ENCODE measurements around the gene MOB1B.

The MOB1B gene

GRCh38 chr4:70956549-70957210, 54.5 kb downstream of the MOB1B start:
- H3K36me3 ChIP-seq (ENCODE audit: insufficient read depth, low read length), result no peaks in the 10 kb centered on the region
- H3K4me1 ChIP-seq (ENCODE audit: insufficient read depth, low read length), result peaks cover 5% of the 10 kb centered on the region
- no peaks in the 10 kb centered on the region for H3K9me3 ChIP-seq (ENCODE audit: control insufficient read depth, insufficient read depth, low read length)
- no peak overlapping the region for H3K9ac ChIP-seq (ENCODE audit: low read depth, low read length)

DNA sequence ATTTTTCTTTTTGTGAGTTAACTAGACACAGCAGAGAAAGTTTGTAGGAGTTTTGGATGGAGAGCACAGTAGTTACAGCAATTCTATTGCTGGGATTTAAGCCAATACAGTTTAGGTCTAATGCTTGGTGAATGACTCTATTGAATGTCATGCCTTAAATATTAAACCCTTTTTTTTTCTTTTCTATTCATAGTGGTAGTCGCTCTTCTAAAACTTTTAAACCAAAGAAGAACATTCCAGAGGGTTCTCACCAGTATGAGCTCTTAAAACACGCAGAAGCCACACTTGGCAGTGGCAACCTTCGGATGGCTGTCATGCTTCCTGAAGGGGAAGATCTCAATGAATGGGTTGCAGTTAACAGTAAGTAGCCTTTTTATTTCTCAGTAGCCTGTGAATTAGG, 56.5 kb downstream of the MOB1B start:
- Histone ChIP-seq H3K4me1 (ENCODE audit: insufficient read depth, low read length) (peaks cover 5% of the 10 kb centered on the region), H3K9ac (ENCODE audit: low read depth, low read length) (no peak overlapping the region), H3K36me3 (ENCODE audit: insufficient read depth, low read length) (no peaks in the 10 kb centered on the region), H3K9me3 (ENCODE audit: control insufficient read depth, insufficient read depth, low read length) (no peaks in the 10 kb centered on the region)

DNA sequence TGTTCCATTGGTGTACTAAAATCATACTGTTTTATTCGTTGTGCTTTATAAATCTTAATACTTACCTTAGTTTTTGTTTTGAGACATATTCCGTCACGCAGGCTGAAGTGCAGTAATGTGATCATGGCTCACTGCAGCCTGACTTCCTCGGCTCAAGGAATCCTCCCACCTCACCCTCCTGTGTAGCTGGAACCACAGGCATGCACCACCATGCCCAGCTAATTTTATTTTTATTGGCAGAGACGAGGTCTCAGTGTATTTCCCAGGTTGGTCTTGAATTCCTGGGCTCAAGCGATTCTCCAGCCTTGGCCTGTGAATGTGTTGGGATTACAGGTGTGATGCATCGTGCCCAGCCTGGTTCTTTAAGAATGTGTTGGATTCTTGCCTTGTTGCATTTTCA, 66.9 kb downstream of the MOB1B start:
- Histone ChIP-seq H3K36me3 (ENCODE audit: insufficient read depth, low read length) (no peaks in the 10 kb centered on the region), H3K9me3 (ENCODE audit: control insufficient read depth, insufficient read depth, low read length) (no peaks in the 10 kb centered on the region), H3K9ac (ENCODE audit: low read depth, low read length) (no peak overlapping the region), H3K4me1 (ENCODE audit: insufficient read depth, low read length) (no peaks in the 10 kb centered on the region)

- H3K9me3 ChIP-seq (ENCODE audit: control insufficient read depth, insufficient read depth, low read length), result no peaks in the 10 kb centered on the region
- H3K9ac ChIP-seq (ENCODE audit: low read depth, low read length), result no peak overlapping the region
- no peaks in the 10 kb centered on the region; the same call in 1 of the 2 replicates for H3K4me1 ChIP-seq (ENCODE audit: insufficient read depth, low read length)
- H3K36me3 ChIP-seq (ENCODE audit: insufficient read depth, low read length), result no peaks in the 10 kb centered on the region
Observed at GRCh38 chr4:70976252-70976651, 74.1 kb downstream of the MOB1B start.

- Histone ChIP-seq H3K9me3 (ENCODE audit: control insufficient read depth, insufficient read depth, low read length) (no peaks in the 10 kb centered on the region), H3K9ac (ENCODE audit: low read depth, low read length) (no peak overlapping the region), H3K36me3 (ENCODE audit: insufficient read depth, low read length) (no peaks in the 10 kb centered on the region; the same call in 1 of the 2 replicates), H3K4me1 (ENCODE audit: insufficient read depth, low read length) (no peaks in the 10 kb centered on the region; the same call in 1 of the 2 replicates)
Observed at GRCh38 chr4:70979445-70980008, 77.4 kb downstream of the MOB1B start.

- no peaks in the 10 kb centered on the region; the same call in 1 of the 2 replicates for H3K36me3 ChIP-seq (ENCODE audit: insufficient read depth, low read length)
Observed at GRCh38 chr4:70980196-70980595, 78.0 kb downstream of the MOB1B start.

DNA sequence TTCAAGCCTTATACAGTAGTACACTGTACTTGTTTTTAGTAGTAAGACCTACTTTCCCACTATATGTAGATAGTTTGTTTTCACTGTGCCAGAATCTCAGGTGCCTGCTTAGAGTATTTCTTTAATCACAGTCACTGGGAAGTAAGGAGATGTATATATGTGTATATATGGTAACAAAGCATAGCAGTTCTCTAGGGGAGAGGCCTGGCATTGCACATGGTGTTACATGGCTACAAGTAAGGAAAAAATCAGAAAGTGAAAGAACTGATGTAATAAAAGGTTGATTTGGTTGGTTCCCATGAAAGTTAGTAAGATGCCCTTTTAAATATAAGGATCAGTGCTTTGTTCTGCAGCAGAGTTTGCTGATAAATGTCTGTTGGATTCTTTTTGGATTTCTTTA, 81.9 kb downstream of the MOB1B start:
- no peaks in the 10 kb centered on the region for H3K9me3 ChIP-seq (ENCODE audit: control insufficient read depth, insufficient read depth, low read length)
- no peak overlapping the region for H3K9ac ChIP-seq (ENCODE audit: low read depth, low read length)
- H3K4me1 ChIP-seq (ENCODE audit: insufficient read depth, low read length), result no peaks in the 10 kb centered on the region; the same call in 1 of the 2 replicates
- no peaks in the 10 kb centered on the region; the same call in 1 of the 2 replicates for H3K36me3 ChIP-seq (ENCODE audit: insufficient read depth, low read length)

More at GRCh38 chr4:70980196-70980595, 78.0 kb downstream of the MOB1B start:
- Histone ChIP-seq H3K9me3 (ENCODE audit: control insufficient read depth, insufficient read depth, low read length) (no peaks in the 10 kb centered on the region), H3K4me1 (ENCODE audit: insufficient read depth, low read length) (no peaks in the 10 kb centered on the region; the same call in 1 of the 2 replicates), H3K9ac (ENCODE audit: low read depth, low read length) (no peak overlapping the region)

- no peaks in the 10 kb centered on the region for H3K9me3 ChIP-seq (ENCODE audit: control insufficient read depth, insufficient read depth, low read length)
- H3K36me3 ChIP-seq (ENCODE audit: insufficient read depth, low read length), result no peaks in the 10 kb centered on the region; the same call in 1 of the 2 replicates
- H3K4me1 ChIP-seq (ENCODE audit: insufficient read depth, low read length), result no peaks in the 10 kb centered on the region
- H3K9ac ChIP-seq (ENCODE audit: low read depth, low read length), result no peak overlapping the region
Observed at GRCh38 chr4:70984589-70984988, 82.4 kb downstream of the MOB1B start.

DNA sequence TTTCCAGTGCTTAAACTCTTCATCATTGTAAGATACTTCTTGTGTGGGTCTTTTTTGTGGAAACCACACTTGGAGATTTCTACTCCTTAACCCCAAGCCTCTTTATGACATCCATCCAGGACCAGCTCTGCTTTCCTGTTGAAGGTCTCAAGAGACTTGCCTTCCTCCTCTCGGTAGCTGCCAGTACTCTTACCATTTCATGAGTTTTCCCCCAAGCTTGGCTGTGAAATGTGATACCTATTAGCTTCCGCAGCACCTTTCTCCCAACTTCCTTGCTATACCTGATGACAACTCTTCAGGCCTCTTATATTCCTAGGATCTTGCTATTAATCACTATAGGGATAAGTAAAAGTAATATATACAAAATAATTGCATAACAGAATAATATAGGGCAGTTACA, 89.4 kb downstream of the MOB1B start:
- no peaks in the 10 kb centered on the region for H3K9me3 ChIP-seq (ENCODE audit: control insufficient read depth, insufficient read depth, low read length)
- no peak overlapping the region for H3K9ac ChIP-seq (ENCODE audit: low read depth, low read length)
- H3K4me1 ChIP-seq (ENCODE audit: insufficient read depth, low read length), result peaks cover 6% of the 10 kb centered on the region; the same call in 1 of the 2 replicates
- no peaks in the 10 kb centered on the region for H3K36me3 ChIP-seq (ENCODE audit: insufficient read depth, low read length)

DNA sequence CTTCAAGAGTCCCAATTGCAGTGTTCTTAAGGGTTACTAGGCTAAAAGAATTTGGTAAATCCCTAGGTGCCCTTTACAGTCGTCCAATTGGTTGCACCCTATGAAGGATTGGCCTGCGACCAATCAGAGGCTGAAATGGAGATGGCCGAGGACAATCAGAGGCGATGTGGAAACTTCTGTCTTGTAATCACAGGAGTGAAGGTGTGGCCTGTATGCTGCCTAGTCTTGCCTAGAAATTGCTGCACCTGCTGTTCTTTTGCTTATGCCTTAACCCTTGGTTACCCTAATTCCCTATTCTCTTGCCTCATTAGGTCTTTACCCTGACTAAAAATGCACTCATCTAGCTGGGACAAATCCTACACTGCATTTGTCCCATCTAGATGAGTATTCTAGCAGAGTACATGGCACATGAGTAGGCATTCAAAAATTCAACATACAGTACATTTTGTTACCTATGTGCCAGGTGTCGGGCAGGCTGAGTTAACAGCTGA, 90.3 kb downstream of the MOB1B start:
- H3K9me3 ChIP-seq (ENCODE audit: control insufficient read depth, insufficient read depth, low read length), result no peaks in the 10 kb centered on the region
- H3K4me1 ChIP-seq (ENCODE audit: insufficient read depth, low read length), result peaks cover 6% of the 10 kb centered on the region; the same call in 1 of the 2 replicates
- no peaks in the 10 kb centered on the region for H3K36me3 ChIP-seq (ENCODE audit: insufficient read depth, low read length)
- peak overlapping the region; percentile 93; the same call in 1 of the 2 replicates for H3K9ac ChIP-seq (ENCODE audit: low read depth, low read length)

DNA sequence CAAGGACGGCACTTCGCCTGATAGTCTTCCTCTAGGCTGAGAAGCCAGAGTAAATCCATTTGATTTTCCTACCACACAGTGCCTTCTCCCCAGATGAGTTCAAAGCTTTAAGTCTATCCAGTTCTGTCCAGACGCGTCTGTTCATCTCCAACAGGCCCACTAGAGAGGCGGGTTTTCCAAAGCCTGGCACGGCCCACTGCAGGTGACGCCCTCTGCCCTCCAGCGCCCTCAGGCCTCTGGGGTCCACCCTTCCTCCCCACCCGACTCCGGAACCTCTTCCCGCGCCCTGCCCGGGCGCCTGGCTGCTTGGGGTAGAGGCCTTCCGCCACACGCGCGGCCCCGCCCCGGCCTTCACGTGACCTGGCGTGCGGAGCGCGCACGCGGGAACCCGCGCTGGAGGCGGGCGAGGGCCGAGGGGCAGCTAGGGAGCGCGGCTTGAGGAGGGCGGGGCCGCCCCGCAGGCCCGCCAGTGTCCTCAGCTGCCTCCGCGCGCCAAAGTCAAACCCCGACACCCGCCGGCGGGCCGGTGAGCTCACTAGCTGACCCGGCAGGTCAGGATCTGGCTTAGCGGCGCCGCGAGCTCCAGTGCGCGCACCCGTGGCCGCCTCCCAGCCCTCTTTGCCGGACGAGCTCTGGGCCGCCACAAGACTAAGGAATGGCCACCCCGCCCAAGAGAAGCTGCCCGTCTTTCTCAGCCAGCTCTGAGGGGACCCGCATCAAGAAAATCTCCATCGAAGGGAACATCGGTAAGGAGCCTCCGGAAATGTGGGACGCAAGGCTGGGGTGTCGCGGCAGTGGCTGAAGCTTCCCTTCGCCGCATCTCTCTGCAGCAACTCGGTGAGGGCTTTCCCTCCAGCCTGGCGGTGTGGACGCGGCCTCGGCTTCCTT, 91.3 kb downstream of the MOB1B start, which contains the start of gene DCK:
Gene DCK (plus strand): TSS at position 469 of the 888 bp plus-strand sequence. CDS start 187 bp downstream, at position 656.
- H3K36me3 ChIP-seq (ENCODE audit: insufficient read depth, low read length), result peaks cover 1% of the 10 kb centered on the region; the same call in 1 of the 2 replicates
- peak within 1 kb of the TSS; percentile 93 for H3K9ac ChIP-seq (ENCODE audit: low read depth, low read length)
- peaks cover 6% of the 10 kb centered on the region; the same call in 1 of the 2 replicates for H3K4me1 ChIP-seq (ENCODE audit: insufficient read depth, low read length)
- no peaks in the 10 kb centered on the region for H3K9me3 ChIP-seq (ENCODE audit: control insufficient read depth, insufficient read depth, low read length)

- Histone ChIP-seq H3K9ac (ENCODE audit: low read depth, low read length) (peak overlapping the region; percentile 93), H3K9me3 (ENCODE audit: control insufficient read depth, insufficient read depth, low read length) (no peaks in the 10 kb centered on the region), H3K36me3 (ENCODE audit: insufficient read depth, low read length) (peaks cover 4% of the 10 kb centered on the region; the same call in 1 of the 2 replicates), H3K4me1 (ENCODE audit: insufficient read depth, low read length) (peaks cover 6% of the 10 kb centered on the region; the same call in 1 of the 2 replicates)
Observed at GRCh38 chr4:70994069-70994366, 91.8 kb downstream of the MOB1B start.

DNA sequence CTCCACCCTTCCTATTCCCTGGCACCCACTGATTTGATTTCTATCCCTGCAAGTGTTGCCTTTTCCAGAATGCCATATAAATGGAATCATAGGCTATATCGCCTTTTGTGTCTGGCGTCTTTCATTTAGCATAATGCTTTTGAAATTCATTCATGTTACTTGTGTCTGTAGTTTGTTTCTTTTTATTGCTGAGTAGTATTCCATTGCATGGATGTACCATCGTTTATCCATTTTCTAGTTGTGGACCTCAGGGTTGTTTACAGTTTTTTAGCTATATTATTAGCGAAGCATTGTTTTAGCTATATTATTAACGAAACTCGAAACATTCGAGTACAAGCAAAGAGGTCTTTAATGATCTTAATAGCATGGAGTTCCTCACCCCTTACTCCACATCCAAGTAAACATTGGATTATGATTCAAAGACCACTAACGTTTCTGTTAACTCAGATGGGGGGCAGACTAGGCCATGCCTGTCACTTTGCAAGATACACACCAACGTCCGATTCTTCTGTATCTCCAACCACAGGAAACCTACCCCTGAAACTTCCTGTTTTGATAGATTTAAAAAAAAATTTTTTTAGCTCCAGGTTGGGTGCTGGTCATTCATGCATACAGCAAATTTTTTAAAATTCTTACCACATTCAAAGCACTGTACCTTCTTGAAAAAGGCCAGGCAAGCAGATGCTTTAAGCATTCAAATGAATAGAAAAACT, 92.4 kb downstream of the MOB1B start:
- Histone ChIP-seq H3K36me3 (ENCODE audit: insufficient read depth, low read length) (peaks cover 4% of the 10 kb centered on the region; the same call in 1 of the 2 replicates), H3K9me3 (ENCODE audit: control insufficient read depth, insufficient read depth, low read length) (no peaks in the 10 kb centered on the region), H3K4me1 (ENCODE audit: insufficient read depth, low read length) (peaks cover 6% of the 10 kb centered on the region; the same call in 1 of the 2 replicates), H3K9ac (ENCODE audit: low read depth, low read length) (peak overlapping the region; percentile 93)

- H3K36me3 ChIP-seq (ENCODE audit: insufficient read depth, low read length), result peaks cover 4% of the 10 kb centered on the region; the same call in 1 of the 2 replicates
- H3K9me3 ChIP-seq (ENCODE audit: control insufficient read depth, insufficient read depth, low read length), result no peaks in the 10 kb centered on the region; the same call in 1 of the 2 replicates
- H3K4me1 ChIP-seq (ENCODE audit: insufficient read depth, low read length), result peaks cover 6% of the 10 kb centered on the region; the same call in 1 of the 2 replicates
- H3K9ac ChIP-seq (ENCODE audit: low read depth, low read length), result no peak overlapping the region; the same call in 1 of the 2 replicates
Observed at GRCh38 chr4:70996018-70996360, 93.8 kb downstream of the MOB1B start.

All from ES-I3 (cell line).